Mesodermal cell (in vitro differentiated cells): ENCODE data around the gene COL20A1.
"Not testable (repeated sequence)": the region's sequence is repeated elsewhere in the genome, so short reads cannot be mapped to it uniquely, and the experiment has no call there.

Source experiments
- H3K27ac ChIP-seq: 2 replicates; pipeline ENCODE4 v1.7.0; 2013; ENCODE audit warnings: mild to moderate bottlenecking, low read depth, low read length, moderate library complexity; ENCODE audit not compliant: severe bottlenecking
- H3K36me3 ChIP-seq: 2 replicates; pipeline ENCODE4 v1.7.1; 2013; ENCODE audit warnings: mild to moderate bottlenecking, low read length, moderate library complexity; ENCODE audit not compliant: control insufficient read depth, insufficient read depth
- H3K4me1 ChIP-seq: one replicate; pipeline ENCODE4 v1.7.1; 2013; ENCODE audit warnings: mild to moderate bottlenecking, low read length; ENCODE audit not compliant: insufficient read depth, control insufficient read depth, poor library complexity, severe bottlenecking
- H3K4me3 ChIP-seq: 2 replicates; pipeline ENCODE4 v1.7.0; 2013; ENCODE audit warnings: low read length, control low read depth, mild to moderate bottlenecking; ENCODE audit not compliant: insufficient read depth, poor library complexity, severe bottlenecking; ENCODE audit errors: extremely low read depth
- H3K9me3 ChIP-seq: 2 replicates; pipeline ENCODE4 v1.7.1; 2013; ENCODE audit warnings: mild to moderate bottlenecking, low read length, moderate library complexity; ENCODE audit not compliant: control insufficient read depth
- WGBS, 2 experiments: methylation state at CpG; one replicate each; pipeline ENCODE4 v1.1.5; 2013; ENCODE audit warnings: missing lambda C conversion rate in 2 of 2; ENCODE audit not compliant: insufficient coverage in 2 of 2; 5-methylcytosine and 5-hydroxymethylcytosine counted together

COL20A1 gene

GRCh38 chr20:63372971-63373885 is 80.2 kb downstream of the COL20A1 start:
- Histone ChIP-seq H3K27ac (no peak overlapping the region), H3K4me3 (no peak overlapping the region), H3K9me3 (no peaks in the 10 kb centered on the region), H3K4me1 (peaks cover 8% of the 10 kb centered on the region), H3K36me3 (no peaks in the 10 kb centered on the region)
- WGBS, 2 experiments, result 90 to 91% methylated on average over 27 to 32 of the region's 34 CpGs

- Histone ChIP-seq H3K36me3 (no peaks in the 10 kb centered on the region), H3K9me3 (no peaks in the 10 kb centered on the region), H3K4me1 (peaks cover 8% of the 10 kb centered on the region), H3K4me3 (no peak overlapping the region), H3K27ac (no peak overlapping the region)
- WGBS, 2 experiments, result 86 to 87% methylated on average over 18 to 19 of the region's 19 CpGs
These were observed 81.0 kb downstream of the COL20A1 start for GRCh38 chr20:63373996-63374395.

- H3K27ac ChIP-seq, result no peak overlapping the region
- WGBS, 2 experiments, result 81 to 84% methylated on average over 11 of the region's 12 CpGs
- H3K9me3 ChIP-seq, result no peaks in the 10 kb centered on the region
- H3K36me3 ChIP-seq, result no peaks in the 10 kb centered on the region
- H3K4me1 ChIP-seq, result peaks cover 8% of the 10 kb centered on the region
- no peak overlapping the region for H3K4me3 ChIP-seq
These were observed 81.5 kb downstream of the COL20A1 start for GRCh38 chr20:63374504-63374903.

GRCh38 chr20:63375438-63375837 is 82.5 kb downstream of the COL20A1 start:
- H3K4me3 ChIP-seq, result no peak overlapping the region
- H3K36me3 ChIP-seq, result no peaks in the 10 kb centered on the region
- H3K27ac ChIP-seq, result no peak overlapping the region
- 69% methylated on average over 2 of the region's 3 CpGs; no CpG with 5 or more reads in 1 of the 2 experiments for WGBS, 2 experiments
- no peaks in the 10 kb centered on the region for H3K9me3 ChIP-seq
- H3K4me1 ChIP-seq, result peaks cover 8% of the 10 kb centered on the region

GRCh38 chr20:63376283-63377250 is 83.6 kb downstream of the COL20A1 start:
- H3K36me3 ChIP-seq, result no peaks in the 10 kb centered on the region
- no peaks in the 10 kb centered on the region for H3K9me3 ChIP-seq
- H3K4me1 ChIP-seq, result peaks cover 8% of the 10 kb centered on the region
- no peak overlapping the region for H3K27ac ChIP-seq
- H3K4me3 ChIP-seq, result no peak overlapping the region
- 82 to 83% methylated on average over 26 of the region's 31 CpGs for WGBS, 2 experiments

- Histone ChIP-seq H3K36me3 (no peaks in the 10 kb centered on the region), H3K4me3 (no peak overlapping the region), H3K9me3 (no peaks in the 10 kb centered on the region), H3K4me1 (peaks cover 8% of the 10 kb centered on the region), H3K27ac (peak overlapping the region; percentile 29)
- WGBS, 2 experiments, result 22 to 24% methylated on average over 29 of the region's 32 CpGs
These were observed 84.4 kb downstream of the COL20A1 start for GRCh38 chr20:63377256-63377941.

- no peaks in the 10 kb centered on the region for H3K36me3 ChIP-seq
- peak overlapping the region; percentile 29 for H3K27ac ChIP-seq
- WGBS, 2 experiments, result 32 to 56% methylated on average over 13 to 14 of the region's 15 CpGs
- H3K4me3 ChIP-seq, result no peak overlapping the region
- no peaks in the 10 kb centered on the region for H3K9me3 ChIP-seq
- peaks cover 8% of the 10 kb centered on the region for H3K4me1 ChIP-seq
These were observed 85.0 kb downstream of the COL20A1 start for GRCh38 chr20:63377951-63378381.

GRCh38 chr20:63378626-63379025 is 85.6 kb downstream of the COL20A1 start:
- 79% methylated on average over 8 of the region's 12 CpGs for WGBS, 2 experiments
- no peak overlapping the region for H3K4me3 ChIP-seq
- H3K27ac ChIP-seq, result no peak overlapping the region
- H3K36me3 ChIP-seq, result no peaks in the 10 kb centered on the region
- peaks cover 8% of the 10 kb centered on the region for H3K4me1 ChIP-seq
- no peaks in the 10 kb centered on the region for H3K9me3 ChIP-seq

- Histone ChIP-seq H3K9me3 (no peaks in the 10 kb centered on the region), H3K36me3 (no peaks in the 10 kb centered on the region), H3K4me3 (no peak overlapping the region), H3K4me1 (peaks cover 8% of the 10 kb centered on the region), H3K27ac (no peak overlapping the region)
- WGBS, 2 experiments, result 87 to 92% methylated on average over 8 to 9 of the region's 11 CpGs
These were observed 86.3 kb downstream of the COL20A1 start for GRCh38 chr20:63379296-63379695.

- H3K27ac ChIP-seq, H3K4me3 ChIP-seq, H3K4me1 ChIP-seq, H3K36me3 ChIP-seq, H3K9me3 ChIP-seq: not testable (repeated sequence)
- 81 to 97% methylated on average over 5 to 6 of the region's 9 CpGs for WGBS, 2 experiments
These were observed 86.9 kb downstream of the COL20A1 start for GRCh38 chr20:63379872-63380271.
